Neural progenitor cell (in vitro differentiated cells): ENCODE data around the gene ZNF469. TPM values are rescaled to one million over a fixed set of nuclear protein-coding genes. Genes with fewer than 3 reads are reported as not detected.

Experiments
- DNase-seq: peaks from one replicate; pipeline ENCODE4 v3.0.0-alpha.2; 2016; ENCODE audit warnings: low spot score
- H2AFZ ChIP-seq: fragments of 200-600 bp; sonication (generic); replicated peaks from 2 replicates; pipeline ENCODE4 v1.6.1; 2016; ENCODE audit warnings: antibody characterized with exemption
- H3F3A ChIP-seq: fragments of 200-600 bp; sonication (generic); 2 replicates; pipeline ENCODE4 v1.6.1; 2016; ENCODE audit warnings: antibody characterized with exemption, low read depth
- H3K27ac ChIP-seq: fragments of 200-600 bp; sonication (generic); 2 replicates; pipeline ENCODE4 v1.5.1; 2016; ENCODE audit warnings: mild to moderate bottlenecking
- H3K27me3 ChIP-seq: fragments of 200-600 bp; sonication (generic); 2 replicates; pipeline ENCODE4 v1.6.1; 2016; ENCODE audit warnings: mild to moderate bottlenecking, moderate library complexity
- H3K36me3 ChIP-seq: fragments of 200-600 bp; sonication (generic); 2 replicates; pipeline ENCODE4 v1.5.1; 2016
- H3K4me1 ChIP-seq: fragments of 200-600 bp; sonication (generic); 2 replicates; pipeline ENCODE4 v1.6.1; 2016; ENCODE audit warnings: mixed run types
- H3K4me2 ChIP-seq: fragments of 200-600 bp; sonication (generic); 2 replicates; pipeline ENCODE4 v1.6.1; 2016
- H3K4me3 ChIP-seq: fragments of 200-600 bp; sonication (generic); 2 replicates; pipeline ENCODE4 v1.5.1; 2016
- H3K79me2 ChIP-seq: fragments of 200-600 bp; sonication (generic); 2 replicates; pipeline ENCODE4 v1.6.1; 2016; ENCODE audit warnings: low read depth
- H3K9ac ChIP-seq: fragments of 200-600 bp; sonication (generic); 2 replicates; pipeline ENCODE4 v1.6.1; 2016
- H3K9me3 ChIP-seq: fragments of 200-600 bp; sonication (generic); 2 replicates; pipeline ENCODE4 v1.5.1; 2016; ENCODE audit warnings: low read depth
- H4K20me1 ChIP-seq: fragments of 200-600 bp; sonication (generic); 2 replicates; pipeline ENCODE4 v1.6.1; 2016; ENCODE audit warnings: low read depth
- H3K27ac Mint-ChIP-seq: 3 replicates; pipeline ENCODE4 v1.8.0; 2021; ENCODE audit warnings: mixed read lengths
- H3K27me3 Mint-ChIP-seq: 2 replicates; pipeline ENCODE4 v1.8.0; 2022; ENCODE audit warnings: low read depth, mild to moderate bottlenecking, inconsistent platforms, moderate library complexity, mixed read lengths; ENCODE audit not compliant: insufficient read depth
- H3K36me3 Mint-ChIP-seq: 3 replicates; pipeline ENCODE4 v1.8.0; 2021; ENCODE audit warnings: mixed read lengths
- H3K4me1 Mint-ChIP-seq: 3 replicates; pipeline ENCODE4 v1.8.0; 2021; ENCODE audit warnings: mixed read lengths
- H3K4me3 Mint-ChIP-seq: 3 replicates; pipeline ENCODE4 v1.8.0; 2021; ENCODE audit warnings: mild to moderate bottlenecking, moderate library complexity, mixed read lengths
- H3K9me3 Mint-ChIP-seq: 3 replicates; pipeline ENCODE4 v1.8.0; 2020; ENCODE audit warnings: mixed read lengths
- CTCF ChIP-seq: fragments of 200-600 bp; sonication (generic); IDR thresholded peaks from 2 replicates; pipeline ENCODE4 v1.5.1; 2017; ENCODE audit warnings: antibody characterized with exemption, mild to moderate bottlenecking
- EZH2 ChIP-seq: fragments of 200-600 bp; sonication (generic); IDR thresholded peaks from 2 replicates; pipeline ENCODE4 v1.6.1; 2017; ENCODE audit warnings: antibody characterized with exemption, mild to moderate bottlenecking, moderate library complexity
- EZH2phosphoT487 ChIP-seq: fragments of 200-600 bp; sonication (generic); IDR thresholded peaks from 2 replicates; pipeline ENCODE4 v1.6.1; 2017; ENCODE audit warnings: antibody characterized with exemption
- total RNA-seq: library from RNA; depleted of rRNA; stranded (reverse); fragments of >200 nt; gene quantifications from 2 replicates; pipeline ENCODE4 v1.2.3, GENCODE V29; 2015; ENCODE audit warnings: low replicate concordance

Gene ZNF469
- total RNA-seq, 1 donor from 2014 or later, result 0.02 TPM

- H3K27ac Mint-ChIP-seq, result no peak overlapping the region
- Histone ChIP-seq H3K79me2 (no peaks in the 10 kb centered on the region), H3K27me3 (no peaks in the 10 kb centered on the region), H3K9ac (no peak overlapping the region), H3K4me3 (no peak overlapping the region), H3K4me2 (no peak overlapping the region), H3F3A (no peaks in the 10 kb centered on the region), H3K27ac (no peak overlapping the region), H4K20me1 (no peaks in the 10 kb centered on the region), H3K4me1 (peaks cover under 1% of the 10 kb centered on the region), H3K36me3 (no peaks in the 10 kb centered on the region), H3K9me3 (no peaks in the 10 kb centered on the region), H2AFZ (no peak overlapping the region)
- H3K4me3 Mint-ChIP-seq, result peak overlapping the region; percentile 18
- no peaks in the 10 kb centered on the region for H3K9me3 Mint-ChIP-seq
- H3K4me1 Mint-ChIP-seq, result no peaks in the 10 kb centered on the region
- no peak for DNase-seq
- TF ChIP-seq EZH2phosphoT487 (no peak), EZH2 (no peak), CTCF (no peak)
- no peaks in the 10 kb centered on the region for H3K36me3 Mint-ChIP-seq
- peaks cover 4% of the 10 kb centered on the region for H3K27me3 Mint-ChIP-seq
Measured at GRCh38 chr16:88432174-88432573, 49.4 kb downstream of the ZNF469 start.

Other genes starting within 250 kb of the ZNF469 start
- 0.36 and 0.96 TPM in 2 replicates for gene ZFPM1, start 70.3 kb downstream of the ZNF469 start, total RNA-seq
- gene ZC3H18, start 187.4 kb downstream of the ZNF469 start, total RNA-seq, result 24.2 and 38.6 TPM in 2 replicates